CD4-positive, alpha-beta T cell (primary cell): ENCODE measurements around the gene ZGRF1. TPM values are rescaled to one million over a fixed set of nuclear protein-coding genes. Genes with fewer than 3 reads are reported as not detected.
"Not testable (repeated sequence)": the region's sequence is repeated elsewhere in the genome, so short reads cannot be mapped to it uniquely, and the experiment has no call there.

Experiments used
- ATAC-seq: fragments of 200-7000 bp; cut with Tn5 transposase; one replicate; pipeline ENCODE4 v1.10.0; 2022; ENCODE audit warnings: mild to moderate bottlenecking; ENCODE audit not compliant: poor library complexity
- CTCF ChIA-PET: fragments of 350-600 bp; sonication (Branson Sonifier 250); formaldehyde crosslinking; loops from one replicate; lab custom pipeline; 2021; ENCODE audit warnings: antibody characterized with exemption, inconsistent platforms; lab: Charles Lee
- POLR2A ChIA-PET: fragments of 350-600 bp; sonication (Branson Sonifier 250); formaldehyde crosslinking; loops from one replicate; lab custom pipeline; 2021; ENCODE audit warnings: antibody characterized with exemption, inconsistent platforms; lab: Charles Lee
- DNase-seq, 14 experiments: peaks; one replicate each; pipeline ENCODE4 v3.0.0-alpha.2; 2013 to 2020; ENCODE audit warnings: mixed read lengths in 2 of 14
- H3K27ac ChIP-seq, 2 donors: one replicate each; pipeline versions ENCODE4 v1.5.1 to v1.7.0; 2013; ENCODE audit warnings: low read length in 2 of 2, low read depth in 1 of 2, mild to moderate bottlenecking in 1 of 2
- H3K27me3 ChIP-seq, 2 experiments: 1 replicate in 1 of 2; 2 replicates in 1 of 2; pipeline versions ENCODE4 v1.6.1 to v1.7.0; 2013; ENCODE audit warnings: low read length in 2 of 2, control low read depth in 1 of 2, mild to moderate bottlenecking in 1 of 2, moderate library complexity in 1 of 2; ENCODE audit not compliant: insufficient read depth in 2 of 2, control insufficient read depth in 1 of 2
- H3K36me3 ChIP-seq: one replicate; pipeline ENCODE4 v1.6.1; 2013; ENCODE audit warnings: low read length, control low read depth; ENCODE audit not compliant: insufficient read depth
- H3K4me1 ChIP-seq: one replicate; pipeline ENCODE4 v1.6.1; 2013; ENCODE audit warnings: low read length, control low read depth; ENCODE audit not compliant: insufficient read depth
- H3K4me3 ChIP-seq: one replicate; pipeline ENCODE4 v1.5.1; 2013; ENCODE audit warnings: mild to moderate bottlenecking, low read length, moderate library complexity
- H3K9me3 ChIP-seq, 2 experiments: 1 replicate in 1 of 2; 2 replicates in 1 of 2; pipeline versions ENCODE4 v1.6.1 to v1.7.0; 2013; ENCODE audit warnings: low read length in 2 of 2, mild to moderate bottlenecking in 2 of 2, control low read depth in 1 of 2, moderate library complexity in 1 of 2; ENCODE audit not compliant: control insufficient read depth in 1 of 2, insufficient read depth in 1 of 2
- H3K27ac Mint-ChIP-seq: one replicate; pipeline ENCODE4 v1.8.0; 2020; ENCODE audit warnings: mixed read lengths
- H3K27me3 Mint-ChIP-seq: one replicate; pipeline ENCODE4 v1.8.0; 2021; ENCODE audit warnings: mixed read lengths
- H3K36me3 Mint-ChIP-seq: one replicate; pipeline ENCODE4 v1.8.0; 2021; ENCODE audit warnings: low read depth, mixed read lengths
- H3K4me1 Mint-ChIP-seq: one replicate; pipeline ENCODE4 v1.8.0; 2021; ENCODE audit warnings: low read depth, mixed read lengths
- H3K4me3 Mint-ChIP-seq: one replicate; pipeline ENCODE4 v1.8.0; 2020; ENCODE audit warnings: mild to moderate bottlenecking, mixed read lengths
- H3K9me3 Mint-ChIP-seq: one replicate; pipeline ENCODE4 v1.8.0; 2020; ENCODE audit warnings: mixed read lengths
- intact Hi-C, 2 experiments: fragments of 100-400 bp; cut with DNase I in 1 of 2; cut with micrococcal nuclease in 1 of 2; formaldehyde crosslinking; loops; one replicate each; pipeline versions ENCODE4 v1.15.1 to v1.9.0; 2023 to 2025; cut with DNase I, micrococcal nuclease
- total RNA-seq, 174 experiments: library from RNA in 2 of 174; stranded (reverse) in 2 of 174; gene quantifications; one replicate each; pipeline ENCODE4 v1.2.3 and lab custom pipeline; 2021 to 2026
- TF ChIP-seq, protein P1 (sequence below): fragments of 200-600 bp; IDR thresholded peaks from one replicate; pipeline ENCODE4 v1.8.0; 2022; ENCODE audit warnings: antibody characterized with exemption, mild to moderate bottlenecking

The ZGRF1 gene
- total RNA-seq, 2 experiments from 2014 or later = 11.3 to 11.7 TPM

DNA sequence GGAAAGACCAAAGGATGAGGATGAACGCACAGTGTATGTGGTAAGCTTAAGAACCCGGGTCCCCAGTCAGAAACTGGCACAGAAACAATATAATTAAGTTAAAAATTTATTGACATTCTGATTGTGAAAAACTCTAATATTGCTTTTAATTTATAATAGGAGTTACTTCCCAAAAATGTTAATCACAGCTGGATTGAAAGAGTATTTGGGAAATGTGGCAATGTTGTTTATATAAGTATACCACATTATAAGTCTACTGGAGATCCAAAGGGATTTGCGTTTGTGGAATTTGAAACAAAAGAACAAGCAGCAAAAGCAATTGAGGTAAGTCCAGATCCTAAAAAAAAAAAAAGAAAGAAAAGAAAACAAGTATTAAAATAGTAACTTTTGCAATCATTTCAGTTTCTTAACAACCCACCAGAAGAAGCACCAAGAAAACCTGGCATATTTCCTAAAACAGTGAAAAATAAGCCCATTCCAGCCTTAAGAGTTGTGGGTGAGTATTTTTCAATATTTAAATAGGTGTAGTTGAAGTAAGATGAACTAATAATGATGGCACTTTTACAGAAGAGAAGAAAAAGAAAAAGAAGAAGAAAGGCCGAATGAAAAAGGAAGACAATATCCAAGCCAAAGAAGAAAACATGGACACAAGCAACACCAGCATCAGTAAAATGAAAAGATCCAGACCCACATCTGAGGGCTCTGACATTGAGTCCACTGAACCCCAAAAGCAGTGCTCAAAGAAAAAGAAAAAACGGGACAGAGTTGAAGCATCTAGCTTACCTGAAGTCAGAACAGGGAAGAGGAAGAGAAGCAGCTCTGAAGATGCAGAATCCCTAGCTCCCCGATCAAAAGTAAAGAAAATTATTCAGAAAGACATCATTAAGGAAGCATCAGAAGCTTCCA is 10.2 kb upstream of the ZGRF1 start:
- CTCF ChIA-PET = no interaction called here
- peaks cover 80% of the 10 kb centered on the region for H3K36me3 Mint-ChIP-seq
- peaks cover 14% of the 10 kb centered on the region for H3K4me1 Mint-ChIP-seq
- no peaks in the 10 kb centered on the region for H3K27me3 Mint-ChIP-seq
- Histone ChIP-seq H3K27me3 (no peaks in the 10 kb centered on the region), H3K4me3 (no peak overlapping the region), H3K9me3 (no peaks in the 10 kb centered on the region), H3K36me3 (peaks cover 77% of the 10 kb centered on the region), H3K27ac (no peak overlapping the region), H3K4me1 (no peaks in the 10 kb centered on the region)
- POLR2A ChIA-PET = no interaction called here
- no peak for ATAC-seq
- no peaks in the 10 kb centered on the region for H3K9me3 Mint-ChIP-seq
- H3K27ac Mint-ChIP-seq = no peak overlapping the region
- intact Hi-C loops = no loop called here
- DNase-seq = no peak
- no peak overlapping the region for H3K4me3 Mint-ChIP-seq
- TF ChIP-seq, protein P1, sequence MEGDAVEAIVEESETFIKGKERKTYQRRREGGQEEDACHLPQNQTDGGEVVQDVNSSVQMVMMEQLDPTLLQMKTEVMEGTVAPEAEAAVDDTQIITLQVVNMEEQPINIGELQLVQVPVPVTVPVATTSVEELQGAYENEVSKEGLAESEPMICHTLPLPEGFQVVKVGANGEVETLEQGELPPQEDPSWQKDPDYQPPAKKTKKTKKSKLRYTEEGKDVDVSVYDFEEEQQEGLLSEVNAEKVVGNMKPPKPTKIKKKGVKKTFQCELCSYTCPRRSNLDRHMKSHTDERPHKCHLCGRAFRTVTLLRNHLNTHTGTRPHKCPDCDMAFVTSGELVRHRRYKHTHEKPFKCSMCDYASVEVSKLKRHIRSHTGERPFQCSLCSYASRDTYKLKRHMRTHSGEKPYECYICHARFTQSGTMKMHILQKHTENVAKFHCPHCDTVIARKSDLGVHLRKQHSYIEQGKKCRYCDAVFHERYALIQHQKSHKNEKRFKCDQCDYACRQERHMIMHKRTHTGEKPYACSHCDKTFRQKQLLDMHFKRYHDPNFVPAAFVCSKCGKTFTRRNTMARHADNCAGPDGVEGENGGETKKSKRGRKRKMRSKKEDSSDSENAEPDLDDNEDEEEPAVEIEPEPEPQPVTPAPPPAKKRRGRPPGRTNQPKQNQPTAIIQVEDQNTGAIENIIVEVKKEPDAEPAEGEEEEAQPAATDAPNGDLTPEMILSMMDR = no peak

GRCh38 chr4:112645541-112646329 is 9.0 kb upstream of the ZGRF1 start:
- Mint-ChIP-seq H3K27me3 (no peaks in the 10 kb centered on the region), H3K27ac (no peak overlapping the region), H3K4me3 (no peak overlapping the region), H3K9me3 (no peaks in the 10 kb centered on the region), H3K36me3 (peaks cover 82% of the 10 kb centered on the region), H3K4me1 (peaks cover 24% of the 10 kb centered on the region)
- intact Hi-C loops = no loop called here
- H3K36me3 ChIP-seq = peaks cover 69% of the 10 kb centered on the region
- H3K27me3 ChIP-seq = no peaks in the 10 kb centered on the region
- TF ChIP-seq, protein P1 = no peak
- CTCF ChIA-PET = no interaction called here
- H3K9me3 ChIP-seq = no peaks in the 10 kb centered on the region
- no peak for ATAC-seq
- H3K4me1 ChIP-seq = no peaks in the 10 kb centered on the region
- POLR2A ChIA-PET = no interaction called here
- H3K27ac ChIP-seq = no peak overlapping the region
- no peak overlapping the region for H3K4me3 ChIP-seq
- DNase-seq = no peak

DNA sequence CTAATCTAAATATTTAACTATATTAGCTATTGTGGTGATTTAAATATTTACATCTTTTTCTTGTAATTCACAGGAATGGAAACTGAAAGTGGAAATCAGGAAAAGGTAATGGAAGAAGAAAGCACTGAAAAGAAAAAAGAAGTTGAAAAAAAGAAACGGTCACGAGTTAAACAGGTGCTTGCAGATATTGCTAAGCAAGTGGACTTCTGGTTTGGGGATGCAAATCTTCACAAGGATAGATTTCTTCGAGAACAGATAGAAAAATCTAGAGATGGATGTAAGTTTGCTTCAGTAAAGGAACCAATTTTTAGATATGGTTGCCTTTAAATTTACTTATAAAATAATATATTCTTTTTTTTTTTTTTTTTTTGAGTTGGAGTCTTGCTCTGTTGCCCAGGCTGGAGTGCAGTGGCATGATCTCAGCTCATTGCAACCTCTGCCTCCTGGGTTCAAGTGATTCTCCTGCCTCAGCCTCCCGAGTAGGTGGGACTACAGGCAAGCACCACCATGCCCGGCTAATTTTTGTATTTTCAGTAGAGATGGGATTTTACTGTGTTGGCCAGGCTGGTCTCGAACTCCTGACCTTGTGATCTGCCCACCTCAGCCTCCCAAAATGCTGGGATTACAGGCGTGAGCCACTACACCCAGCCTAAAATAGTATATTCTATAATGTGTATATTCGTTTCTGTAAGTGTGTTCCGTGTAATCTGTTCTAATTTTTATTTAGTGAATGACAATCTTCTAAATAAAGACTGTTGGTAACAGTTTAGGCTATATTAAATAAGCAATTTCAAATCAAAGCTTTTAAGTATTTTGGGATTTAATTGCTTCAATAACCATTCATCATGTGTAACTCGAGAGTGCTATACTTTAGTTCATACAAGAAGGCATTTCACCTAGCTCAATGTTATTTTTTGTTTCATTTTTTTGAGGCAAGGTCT is 8.2 kb upstream of the ZGRF1 start:
- H3K27ac ChIP-seq, ATAC-seq, H3K9me3 ChIP-seq, H3K27me3 ChIP-seq, intact Hi-C loops, CTCF ChIA-PET, H3K4me1 ChIP-seq, POLR2A ChIA-PET, H3K4me3 Mint-ChIP-seq, DNase-seq, H3K9me3 Mint-ChIP-seq, H3K27ac Mint-ChIP-seq, H3K27me3 Mint-ChIP-seq, H3K4me3 ChIP-seq: not testable (repeated sequence)
- peaks cover 28% of the 10 kb centered on the region for H3K4me1 Mint-ChIP-seq
- H3K36me3 ChIP-seq = peaks cover 61% of the 10 kb centered on the region
- H3K36me3 Mint-ChIP-seq = peaks cover 77% of the 10 kb centered on the region
